Measurements from ENCODE around the gene GLYR1. TPM values are rescaled to one million over a fixed set of nuclear protein-coding genes. Genes with fewer than 3 reads are reported as not detected.

GLYR1 gene
- total RNA-seq, 4 donors from 2014 or later = 57.5 to 168 (median 66.9) TPM

GRCh38 chr16:4813251-4814003 lies 33.7 kb downstream of the GLYR1 start:
- peak overlapping the region in 1 of 4 donors; percentile 67 for H3K27ac ChIP-seq
- TF ChIP-seq POLR2A (IDR thresholded peaks at IDR 0.05) = no peak
- TF ChIP-seq, protein P1, sequence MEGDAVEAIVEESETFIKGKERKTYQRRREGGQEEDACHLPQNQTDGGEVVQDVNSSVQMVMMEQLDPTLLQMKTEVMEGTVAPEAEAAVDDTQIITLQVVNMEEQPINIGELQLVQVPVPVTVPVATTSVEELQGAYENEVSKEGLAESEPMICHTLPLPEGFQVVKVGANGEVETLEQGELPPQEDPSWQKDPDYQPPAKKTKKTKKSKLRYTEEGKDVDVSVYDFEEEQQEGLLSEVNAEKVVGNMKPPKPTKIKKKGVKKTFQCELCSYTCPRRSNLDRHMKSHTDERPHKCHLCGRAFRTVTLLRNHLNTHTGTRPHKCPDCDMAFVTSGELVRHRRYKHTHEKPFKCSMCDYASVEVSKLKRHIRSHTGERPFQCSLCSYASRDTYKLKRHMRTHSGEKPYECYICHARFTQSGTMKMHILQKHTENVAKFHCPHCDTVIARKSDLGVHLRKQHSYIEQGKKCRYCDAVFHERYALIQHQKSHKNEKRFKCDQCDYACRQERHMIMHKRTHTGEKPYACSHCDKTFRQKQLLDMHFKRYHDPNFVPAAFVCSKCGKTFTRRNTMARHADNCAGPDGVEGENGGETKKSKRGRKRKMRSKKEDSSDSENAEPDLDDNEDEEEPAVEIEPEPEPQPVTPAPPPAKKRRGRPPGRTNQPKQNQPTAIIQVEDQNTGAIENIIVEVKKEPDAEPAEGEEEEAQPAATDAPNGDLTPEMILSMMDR (IDR thresholded peaks at IDR 0.05) = no peak
- H3K4me1 ChIP-seq = peaks cover 0 to 4% (median 0%) of the 10 kb centered on the region in 4 donors
- no peaks in the 10 kb centered on the region for H3K9me3 ChIP-seq
- DNase-seq = no peak
- no peak overlapping the region for H3K4me3 ChIP-seq
- no peaks in the 10 kb centered on the region for H3K27me3 ChIP-seq
- H3K36me3 ChIP-seq = peaks cover 0 to 89% (median 0%) of the 10 kb centered on the region in 3 donors

DNA sequence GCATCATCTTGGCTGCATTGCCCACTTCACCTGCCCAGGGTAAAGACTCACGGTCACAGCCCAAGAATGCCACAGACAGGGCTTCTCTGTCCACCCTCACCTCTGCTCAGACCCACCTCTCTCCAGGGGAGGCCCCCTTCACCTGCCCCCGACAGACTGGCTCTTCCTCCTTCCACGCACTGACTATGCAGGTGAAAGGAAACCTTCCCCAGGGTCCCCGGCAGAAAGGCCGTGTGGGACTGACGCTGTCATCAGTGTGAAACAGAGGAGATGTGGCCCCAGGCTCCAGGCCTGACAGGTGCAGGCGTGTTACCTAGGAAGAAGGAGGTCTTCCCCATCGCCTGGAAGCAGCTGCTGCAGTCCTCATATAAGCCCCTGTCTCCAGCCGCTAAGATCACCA lies 35.3 kb downstream of the GLYR1 start:
- TF ChIP-seq, protein P1 (IDR thresholded peaks at IDR 0.05) = no peak
- TF ChIP-seq POLR2A (IDR thresholded peaks at IDR 0.05) = no peak
- no peaks in the 10 kb centered on the region for H3K9me3 ChIP-seq
- H3K4me3 ChIP-seq = no peak overlapping the region
- H3K27ac ChIP-seq = no peak overlapping the region
- H3K36me3 ChIP-seq = peaks cover 0 to 93% (median 0%) of the 10 kb centered on the region in 3 donors
- DNase-seq = no peak
- peaks cover 0 to 4% (median 0%) of the 10 kb centered on the region in 4 donors for H3K4me1 ChIP-seq
- H3K27me3 ChIP-seq = no peaks in the 10 kb centered on the region

GRCh38 chr16:4811242-4811641 lies 35.8 kb downstream of the GLYR1 start:
- TF ChIP-seq POLR2A (IDR thresholded peaks at IDR 0.05) = no peak
- TF ChIP-seq, protein P1 (IDR thresholded peaks at IDR 0.05) = no peak
- no peak for DNase-seq
- Histone ChIP-seq H3K4me3 (no peak overlapping the region), H3K4me1 (peaks cover 0 to 4% (median 0%) of the 10 kb centered on the region in 4 donors), H3K9me3 (no peaks in the 10 kb centered on the region), H3K27ac (no peak overlapping the region), H3K27me3 (no peaks in the 10 kb centered on the region), H3K36me3 (peaks cover 0 to 92% (median 0%) of the 10 kb centered on the region in 3 donors)

DNA sequence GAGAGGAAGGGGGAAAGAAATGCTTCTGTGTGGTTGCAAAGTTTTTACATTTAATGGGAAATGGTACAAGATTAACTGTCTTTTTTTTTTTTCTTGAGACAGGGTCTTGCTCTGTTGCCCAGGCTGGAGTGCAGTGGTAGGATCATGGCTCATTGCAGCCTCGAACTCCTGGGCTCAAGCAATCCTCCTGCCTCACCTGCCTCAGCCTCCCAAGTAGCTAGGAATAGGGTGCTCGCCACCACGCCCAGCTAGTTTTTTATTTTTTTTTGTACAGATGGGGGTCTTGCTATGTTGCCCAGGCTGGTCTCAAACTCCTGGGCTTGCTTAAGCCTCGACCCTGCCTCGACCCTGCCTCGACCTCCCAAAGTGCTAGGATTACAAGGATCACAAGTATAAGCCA lies 40.8 kb downstream of the GLYR1 start:
- H3K36me3 ChIP-seq = peaks cover 0 to 59% (median 0%) of the 10 kb centered on the region in 3 donors
- no peaks in the 10 kb centered on the region for H3K9me3 ChIP-seq
- TF ChIP-seq POLR2A (IDR thresholded peaks at IDR 0.05) = no peak
- TF ChIP-seq, protein P1 (IDR thresholded peaks at IDR 0.05) = no peak
- H3K4me1 ChIP-seq = peaks cover 4 to 12% (median 6%) of the 10 kb centered on the region in 4 donors
- no peak overlapping the region for H3K27ac ChIP-seq
- no peak for DNase-seq
- no peak overlapping the region for H3K4me3 ChIP-seq
- H3K27me3 ChIP-seq = no peaks in the 10 kb centered on the region

- H3K36me3 ChIP-seq = peaks cover 0 to 53% (median 0%) of the 10 kb centered on the region in 3 donors
- no peak overlapping the region for H3K27ac ChIP-seq
- DNase-seq = no peak
- no peaks in the 10 kb centered on the region for H3K9me3 ChIP-seq
- no peaks in the 10 kb centered on the region for H3K27me3 ChIP-seq
- no peak for TF ChIP-seq POLR2A (IDR thresholded peaks at IDR 0.05)
- TF ChIP-seq, protein P1 (IDR thresholded peaks at IDR 0.05) = no peak
- H3K4me1 ChIP-seq = peaks cover 6 to 23% (median 8%) of the 10 kb centered on the region in 4 donors
- H3K4me3 ChIP-seq = no peak overlapping the region
Observed at GRCh38 chr16:4805231-4805630, 41.9 kb downstream of the GLYR1 start.

Data from Peyer's patch (tissue), 4 donors.